ENCODE results near the gene TMIGD1.

The TMIGD1 gene

DNA sequence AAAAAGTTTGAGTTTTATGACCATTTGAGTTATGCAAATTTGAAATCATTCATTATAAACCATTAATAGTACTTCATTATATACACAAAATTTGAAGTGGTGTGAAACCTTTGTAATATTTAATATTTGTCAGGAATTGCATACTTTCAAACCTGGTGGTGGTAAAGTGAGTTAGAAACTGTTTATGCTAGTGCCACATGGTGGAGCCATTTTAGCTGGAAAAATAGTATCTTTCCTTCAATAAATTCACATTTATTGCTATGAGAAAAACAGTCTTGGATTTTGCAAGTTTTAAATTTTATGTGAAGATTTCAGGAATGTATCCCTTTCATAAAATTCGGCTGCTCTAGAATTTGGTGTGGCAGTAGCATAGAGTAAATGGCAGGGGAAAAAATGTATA lies 34.9 kb downstream of the TMIGD1 start:
- DNase-seq (ENCODE audit: low read depth): no peak
- H3K4me3 ChIP-seq (ENCODE audit: low read depth, low read length): no peak overlapping the region
- TF ChIP-seq MYC (IDR thresholded peaks at IDR 0.05; ENCODE audit: low read depth, low read length): no peak
- no peak for TF ChIP-seq POLR2A (IDR thresholded peaks at IDR 0.05; ENCODE audit: extremely low read depth, insufficient read length)
- TF ChIP-seq, protein P1, sequence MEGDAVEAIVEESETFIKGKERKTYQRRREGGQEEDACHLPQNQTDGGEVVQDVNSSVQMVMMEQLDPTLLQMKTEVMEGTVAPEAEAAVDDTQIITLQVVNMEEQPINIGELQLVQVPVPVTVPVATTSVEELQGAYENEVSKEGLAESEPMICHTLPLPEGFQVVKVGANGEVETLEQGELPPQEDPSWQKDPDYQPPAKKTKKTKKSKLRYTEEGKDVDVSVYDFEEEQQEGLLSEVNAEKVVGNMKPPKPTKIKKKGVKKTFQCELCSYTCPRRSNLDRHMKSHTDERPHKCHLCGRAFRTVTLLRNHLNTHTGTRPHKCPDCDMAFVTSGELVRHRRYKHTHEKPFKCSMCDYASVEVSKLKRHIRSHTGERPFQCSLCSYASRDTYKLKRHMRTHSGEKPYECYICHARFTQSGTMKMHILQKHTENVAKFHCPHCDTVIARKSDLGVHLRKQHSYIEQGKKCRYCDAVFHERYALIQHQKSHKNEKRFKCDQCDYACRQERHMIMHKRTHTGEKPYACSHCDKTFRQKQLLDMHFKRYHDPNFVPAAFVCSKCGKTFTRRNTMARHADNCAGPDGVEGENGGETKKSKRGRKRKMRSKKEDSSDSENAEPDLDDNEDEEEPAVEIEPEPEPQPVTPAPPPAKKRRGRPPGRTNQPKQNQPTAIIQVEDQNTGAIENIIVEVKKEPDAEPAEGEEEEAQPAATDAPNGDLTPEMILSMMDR (IDR thresholded peaks at IDR 0.05; ENCODE audit: low read depth, low read length): no peak
- TF ChIP-seq, protein P2, sequence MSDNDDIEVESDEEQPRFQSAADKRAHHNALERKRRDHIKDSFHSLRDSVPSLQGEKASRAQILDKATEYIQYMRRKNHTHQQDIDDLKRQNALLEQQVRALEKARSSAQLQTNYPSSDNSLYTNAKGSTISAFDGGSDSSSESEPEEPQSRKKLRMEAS (IDR thresholded peaks at IDR 0.05; ENCODE audit: low read depth, low read length): no peak

DNA sequence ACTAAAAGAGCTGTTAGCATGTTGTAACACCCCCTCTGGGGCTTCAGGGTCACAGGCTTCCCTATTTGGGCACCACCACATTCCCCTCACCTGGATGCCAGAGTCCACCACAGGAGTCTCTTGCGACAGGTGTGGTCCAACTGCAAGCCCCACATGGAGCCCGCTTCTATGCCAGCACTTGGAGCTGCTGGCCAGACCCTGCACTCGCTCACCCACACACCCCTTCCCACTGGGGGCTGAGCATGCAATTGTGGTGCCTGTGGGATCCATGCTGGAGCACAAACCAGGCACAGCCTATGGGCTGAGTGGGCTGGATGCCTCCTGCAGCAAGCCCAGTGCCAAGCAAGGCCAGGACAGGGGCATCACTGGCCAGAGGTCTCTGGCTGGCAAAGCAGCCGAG lies 36.1 kb downstream of the TMIGD1 start:
- DNase-seq (ENCODE audit: low read depth): no peak
- H3K4me3 ChIP-seq (ENCODE audit: low read depth, low read length): no peak overlapping the region
- TF ChIP-seq MYC (IDR thresholded peaks at IDR 0.05; ENCODE audit: low read depth, low read length): no peak
- no peak for TF ChIP-seq POLR2A (IDR thresholded peaks at IDR 0.05; ENCODE audit: extremely low read depth, insufficient read length)
- TF ChIP-seq, protein P2 (IDR thresholded peaks at IDR 0.05; ENCODE audit: low read depth, low read length): no peak
- TF ChIP-seq, protein P1 (IDR thresholded peaks at IDR 0.05; ENCODE audit: low read depth, low read length): no peak

DNA sequence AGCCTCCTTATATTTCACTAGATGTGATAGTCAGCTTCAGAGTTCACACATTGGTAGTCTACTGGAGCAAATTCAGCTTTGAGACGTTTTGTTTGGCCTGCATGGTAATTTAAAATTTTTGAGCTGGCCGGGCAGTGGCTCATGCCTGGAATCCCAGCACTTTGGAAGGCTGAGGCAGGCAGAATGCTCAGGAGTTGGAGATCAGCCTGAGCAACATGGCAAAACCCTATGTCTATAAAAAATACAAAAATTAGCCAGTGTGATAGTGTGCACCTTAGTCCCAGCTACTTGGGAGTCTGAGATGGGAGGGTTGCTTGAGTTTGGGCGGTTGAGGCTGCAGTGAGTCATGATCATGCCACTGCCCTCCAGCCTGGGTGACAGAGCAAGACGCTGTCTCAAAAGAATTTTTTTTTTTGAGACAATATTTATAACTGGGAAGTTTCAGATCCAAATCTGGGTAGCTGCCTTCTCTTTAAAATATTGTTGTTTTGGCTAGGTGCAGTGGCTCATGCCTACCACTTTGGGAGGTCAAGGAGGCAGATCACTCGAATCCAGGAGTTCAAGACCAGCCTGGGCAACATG lies 37.3 kb downstream of the TMIGD1 start:
- DNase-seq (ENCODE audit: low read depth): no peak
- TF ChIP-seq, protein P2 (IDR thresholded peaks at IDR 0.05; ENCODE audit: low read depth, low read length): no peak
- TF ChIP-seq POLR2A (IDR thresholded peaks at IDR 0.05; ENCODE audit: extremely low read depth, insufficient read length) (no peak), MYC (IDR thresholded peaks at IDR 0.05; ENCODE audit: low read depth, low read length) (no peak)
- TF ChIP-seq, protein P1 (IDR thresholded peaks at IDR 0.05; ENCODE audit: low read depth, low read length): no peak

DNA sequence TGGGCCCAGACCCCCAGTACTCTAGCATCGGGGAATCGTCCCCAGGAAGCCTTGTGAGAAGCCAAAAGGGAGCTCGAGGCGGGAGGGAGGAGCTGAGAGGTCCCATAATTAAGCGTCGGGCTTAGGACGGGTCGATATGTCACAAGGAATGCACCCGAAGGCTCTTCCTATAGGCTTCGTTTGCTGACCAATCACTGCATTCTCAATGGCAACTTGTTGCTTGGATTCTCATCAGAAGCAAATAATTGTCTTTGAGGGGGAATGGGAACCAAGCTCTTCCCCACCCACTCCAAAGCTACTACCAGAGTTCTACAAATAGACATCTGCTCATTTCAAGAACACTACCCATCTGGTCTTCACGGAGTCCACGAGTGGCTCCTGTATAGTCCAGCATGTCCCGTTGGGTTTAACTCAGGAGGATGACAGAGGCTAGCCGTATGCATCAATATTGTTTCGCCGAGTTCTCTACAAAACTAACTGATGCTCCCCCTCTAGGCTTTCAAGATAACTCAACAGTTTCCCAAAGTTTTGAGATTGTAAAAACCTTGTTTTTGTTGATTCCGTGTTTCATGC lies 41.5 kb downstream of the TMIGD1 start:
- no peak for DNase-seq (ENCODE audit: low read depth)

More for the DNA sequence above, 37.3 kb downstream of the TMIGD1 start:
- no peak overlapping the region for H3K4me3 ChIP-seq (ENCODE audit: low read depth, low read length)

DNA sequence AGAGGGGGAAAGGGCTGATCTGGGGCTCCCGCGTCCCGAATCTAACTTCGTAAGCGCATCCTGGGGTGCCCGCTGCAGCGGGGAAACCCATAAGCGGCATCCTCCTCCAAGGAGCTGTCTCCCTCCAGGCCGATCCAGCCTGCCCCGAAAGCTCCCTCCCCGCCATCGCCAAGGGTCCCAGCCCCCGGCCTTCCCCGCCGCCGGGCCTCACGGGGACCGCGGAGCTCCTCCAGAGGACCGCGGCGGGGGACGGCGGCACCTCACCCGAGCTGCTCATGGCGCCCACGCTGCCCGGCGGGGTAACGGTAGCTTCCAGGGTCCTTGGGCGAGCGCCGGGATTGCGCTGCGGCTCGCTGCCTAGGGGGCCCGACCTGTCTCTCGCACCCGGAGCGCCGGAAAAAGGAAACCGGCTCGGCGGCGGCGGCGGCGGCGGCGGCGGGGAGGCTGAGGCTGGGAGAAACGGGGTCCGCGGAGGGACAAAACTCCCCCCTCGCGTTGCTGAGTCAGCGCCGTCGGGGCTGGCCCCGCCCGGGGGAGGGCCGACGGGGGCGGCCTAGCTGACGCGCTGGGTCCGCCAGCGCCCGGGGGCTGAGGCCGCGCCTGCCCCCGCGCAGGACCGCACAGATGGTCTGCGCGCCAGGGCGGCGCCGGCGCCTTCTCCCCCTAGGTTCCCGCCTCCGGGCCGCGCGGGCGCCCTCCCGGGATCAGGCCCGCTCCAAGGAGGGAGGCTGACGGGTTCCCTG lies 42.1 kb downstream of the TMIGD1 start, which contains the start of gene BLMH:
TSS of gene BLMH (minus strand) at position 402 of the 743 bp plus-strand sequence. CDS start at position 277, 125 bp downstream.
- peak; percentile 92 for DNase-seq (ENCODE audit: low read depth)
- H3K4me3 ChIP-seq (ENCODE audit: low read depth, low read length): peak within 1 kb of the TSS; percentile 95
- TF ChIP-seq POLR2A (IDR thresholded peaks at IDR 0.05; ENCODE audit: extremely low read depth, insufficient read length): peak; percentile 68
- TF ChIP-seq, protein P2 (IDR thresholded peaks at IDR 0.05; ENCODE audit: low read depth, low read length): no peak
- TF ChIP-seq MYC (IDR thresholded peaks at IDR 0.05; ENCODE audit: low read depth, low read length): peak; percentile 57; the same call in 1 of the 2 replicates
- TF ChIP-seq, protein P1 (IDR thresholded peaks at IDR 0.05; ENCODE audit: low read depth, low read length): no peak

More for the DNA sequence above, 41.5 kb downstream of the TMIGD1 start:
- TF ChIP-seq, protein P2 (IDR thresholded peaks at IDR 0.05; ENCODE audit: low read depth, low read length): no peak
- TF ChIP-seq, protein P1 (IDR thresholded peaks at IDR 0.05; ENCODE audit: low read depth, low read length): no peak
- TF ChIP-seq MYC (IDR thresholded peaks at IDR 0.05; ENCODE audit: low read depth, low read length) (no peak), POLR2A (IDR thresholded peaks at IDR 0.05; ENCODE audit: extremely low read depth, insufficient read length) (no peak)
- H3K4me3 ChIP-seq (ENCODE audit: low read depth, low read length): peak overlapping the region; percentile 65
